ENCODE results near the gene SCFD1.
"Not testable (repeated sequence)": the region's sequence is repeated elsewhere in the genome, so short reads cannot be mapped to it uniquely, and the experiment has no call there.

Gene SCFD1

DNA sequence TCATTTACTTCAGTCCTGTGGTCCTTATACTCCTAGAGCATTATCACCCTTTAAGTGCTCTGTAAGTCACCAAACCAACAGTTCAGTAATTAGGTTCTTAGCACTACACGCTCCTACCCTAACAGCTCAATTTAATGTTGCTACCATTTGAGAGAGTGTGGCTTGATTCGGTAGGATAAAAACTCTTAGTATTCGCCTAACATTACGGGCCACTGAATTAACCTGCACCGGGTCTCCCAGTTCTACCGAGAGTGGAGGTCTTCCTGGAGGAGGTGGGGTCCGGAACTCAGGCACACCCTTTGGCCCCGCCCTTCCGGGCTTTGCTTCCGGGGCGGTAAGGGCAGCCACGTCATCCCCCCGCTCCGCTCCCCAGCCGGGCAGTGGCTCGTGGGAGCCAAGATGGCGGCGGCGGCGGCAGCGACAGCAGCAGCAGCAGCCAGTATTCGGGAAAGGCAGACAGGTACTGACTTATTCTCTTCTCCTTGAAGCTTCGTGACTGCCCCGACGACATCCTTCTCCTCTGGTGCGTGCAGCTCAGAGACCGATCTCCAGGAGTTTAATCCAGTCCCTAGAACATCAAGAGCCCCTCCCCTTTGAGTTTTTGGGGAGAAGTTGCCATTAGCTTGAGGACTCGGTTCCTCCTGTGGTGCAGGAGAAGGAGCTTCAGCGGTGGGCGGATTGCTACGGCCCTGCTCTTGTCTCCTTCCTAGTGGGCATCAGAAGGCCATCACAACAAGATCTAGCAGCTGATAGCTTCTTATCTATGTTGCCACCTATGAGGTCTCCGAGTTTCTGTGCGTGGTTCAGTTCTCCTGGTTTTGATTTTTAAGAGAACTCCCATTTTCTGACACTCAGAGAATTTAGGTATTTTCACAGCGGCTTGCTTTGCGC, at the start of gene SCFD1:
SCFD1 (plus strand) TSS at position 380 of the 891 bp plus-strand sequence; CDS start at position 400, 20 bp downstream.
- in situ Hi-C loops (cut with HindIII; ENCODE audit: low sequenced_read_pairs) = loop anchor here (5.0 kb wide), 1 partner anchor 35 kb away; no protein-coding TSS in a partner anchor

DNA sequence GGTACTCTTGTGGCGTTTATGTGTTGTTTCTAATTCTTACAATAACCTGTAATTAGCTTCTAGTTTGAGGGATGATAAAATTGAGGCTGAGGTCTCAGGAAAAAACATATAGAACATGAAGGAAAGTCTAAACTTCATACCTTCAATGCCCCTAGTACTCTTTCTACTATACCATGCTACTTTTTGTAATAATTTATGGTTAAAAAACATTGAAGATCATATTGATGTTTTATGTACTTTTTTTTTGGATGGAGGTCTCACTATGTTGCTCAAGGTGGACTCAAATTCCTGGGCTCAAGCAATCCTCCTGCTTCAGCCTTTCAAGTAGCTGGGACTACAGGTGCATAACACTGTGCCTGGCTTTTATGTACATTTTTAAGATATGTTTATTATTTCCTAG, 49.3 kb upstream of the SCFD1 start:
- in situ Hi-C loops (cut with HindIII; ENCODE audit: low sequenced_read_pairs) = no loop called here

DNA sequence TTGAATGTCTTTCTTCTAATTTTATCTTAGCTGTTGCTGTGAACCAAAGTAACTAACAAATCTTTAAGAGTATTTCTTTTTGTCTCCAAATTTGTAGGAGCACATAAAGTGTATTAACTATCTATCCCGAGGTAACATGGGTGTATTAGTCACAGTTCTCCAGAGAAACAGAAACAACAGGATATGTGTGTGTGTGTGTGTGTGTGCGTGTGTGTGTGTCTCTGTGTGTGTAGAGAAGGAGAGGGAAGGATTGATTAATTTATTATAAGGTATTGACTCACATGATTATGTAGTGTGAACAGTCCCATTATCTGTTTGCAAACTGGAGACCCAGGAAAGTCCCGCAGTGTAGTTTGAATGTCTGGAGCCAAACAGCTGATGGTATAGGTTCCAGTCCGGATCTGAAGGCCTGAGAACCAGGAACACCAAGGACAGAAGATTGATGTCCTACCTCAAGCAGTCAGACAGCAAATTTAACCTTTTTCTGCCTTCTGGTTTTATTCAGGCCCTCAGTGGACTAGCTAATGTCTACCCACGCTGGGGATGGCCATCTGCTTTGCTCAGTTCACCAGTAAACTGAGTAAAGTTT, 48.8 kb upstream of the SCFD1 start:
- in situ Hi-C loops (cut with HindIII; ENCODE audit: low sequenced_read_pairs) = no loop called here

GRCh38 chr14:30573966-30574365, 48.2 kb upstream of the SCFD1 start:
- in situ Hi-C loops (cut with HindIII; ENCODE audit: low sequenced_read_pairs) = no loop called here

DNA sequence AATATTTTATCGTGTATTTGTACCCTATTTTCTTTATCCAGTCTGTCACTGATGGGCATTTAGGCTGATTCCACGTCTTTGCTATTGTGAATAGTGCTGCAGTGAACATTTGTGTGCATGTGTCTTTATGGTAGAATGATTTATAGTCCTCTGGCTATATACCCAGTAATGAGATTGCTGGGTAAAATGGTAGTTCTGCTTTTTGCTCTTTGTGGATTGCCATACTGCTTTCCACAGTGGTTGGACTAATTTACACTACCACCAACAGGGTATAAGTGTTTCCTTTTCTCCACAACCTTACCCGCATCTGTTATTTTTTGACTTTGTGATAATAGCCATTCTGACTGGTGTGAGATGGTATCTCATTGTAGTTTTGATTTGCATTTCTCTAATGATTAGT, 47.3 kb upstream of the SCFD1 start:
- in situ Hi-C loops (cut with HindIII; ENCODE audit: low sequenced_read_pairs) = not testable (repeated sequence)

DNA sequence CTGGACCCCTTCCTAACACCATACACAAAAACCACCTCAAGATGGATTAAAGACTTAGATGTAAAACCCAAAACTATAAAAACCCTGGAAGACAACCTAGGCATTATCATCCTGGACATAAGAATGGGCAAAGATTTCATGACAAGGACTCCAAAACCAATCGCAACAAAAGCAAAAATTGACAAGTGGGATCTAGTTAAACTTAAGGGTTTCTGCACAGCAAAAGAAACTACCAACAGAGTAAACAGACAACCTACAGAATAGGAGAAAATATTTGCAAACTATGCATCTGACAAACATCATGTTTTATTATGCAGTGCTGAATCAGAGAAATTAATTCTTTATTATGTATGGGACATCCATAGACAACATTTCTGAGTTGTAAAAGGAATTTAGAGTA, 45.8 kb upstream of the SCFD1 start:
- in situ Hi-C loops (cut with HindIII; ENCODE audit: low sequenced_read_pairs) = not testable (repeated sequence)

GRCh38 chr14:30580616-30581282, 41.4 kb upstream of the SCFD1 start:
- in situ Hi-C loops (cut with HindIII; ENCODE audit: low sequenced_read_pairs) = no loop called here

DNA sequence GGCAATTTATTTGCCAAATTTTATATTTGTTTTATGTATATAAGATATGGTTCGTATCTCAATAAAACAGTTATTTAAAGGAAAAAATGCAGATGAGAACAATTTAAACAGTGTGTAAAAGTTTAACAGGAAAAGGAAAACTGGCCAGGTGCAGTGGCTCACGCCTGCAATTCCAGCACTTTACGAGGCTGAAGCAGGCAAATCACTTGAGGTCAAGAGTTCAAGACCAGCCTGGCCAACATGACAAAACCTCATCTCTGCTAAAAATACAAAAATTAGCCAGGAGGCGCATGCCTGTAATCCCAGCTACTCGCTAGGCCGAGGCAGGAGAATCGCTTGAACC, 40.9 kb upstream of the SCFD1 start:
- in situ Hi-C loops (cut with HindIII; ENCODE audit: low sequenced_read_pairs) = no loop called here

DNA sequence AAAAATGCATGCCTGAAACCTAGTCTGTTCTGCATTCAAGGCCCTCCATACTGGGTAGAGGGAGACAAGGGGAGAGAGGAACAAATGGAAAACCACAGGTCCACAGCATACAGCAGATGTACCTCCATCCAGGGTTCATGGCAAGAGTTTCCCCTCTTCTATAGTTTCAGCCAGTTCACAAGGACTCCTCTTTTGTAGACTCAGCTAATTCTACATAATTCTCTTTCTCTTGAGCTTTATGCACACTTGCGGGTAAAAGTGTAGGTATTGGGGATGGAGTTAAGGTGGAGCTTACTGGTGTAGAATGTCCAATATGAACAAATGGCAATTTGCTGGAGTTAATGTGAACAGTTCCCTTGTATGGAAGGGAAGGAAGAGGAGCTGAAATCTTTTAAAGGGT, 39.7 kb upstream of the SCFD1 start:
- in situ Hi-C loops (cut with HindIII; ENCODE audit: low sequenced_read_pairs) = no loop called here

DNA sequence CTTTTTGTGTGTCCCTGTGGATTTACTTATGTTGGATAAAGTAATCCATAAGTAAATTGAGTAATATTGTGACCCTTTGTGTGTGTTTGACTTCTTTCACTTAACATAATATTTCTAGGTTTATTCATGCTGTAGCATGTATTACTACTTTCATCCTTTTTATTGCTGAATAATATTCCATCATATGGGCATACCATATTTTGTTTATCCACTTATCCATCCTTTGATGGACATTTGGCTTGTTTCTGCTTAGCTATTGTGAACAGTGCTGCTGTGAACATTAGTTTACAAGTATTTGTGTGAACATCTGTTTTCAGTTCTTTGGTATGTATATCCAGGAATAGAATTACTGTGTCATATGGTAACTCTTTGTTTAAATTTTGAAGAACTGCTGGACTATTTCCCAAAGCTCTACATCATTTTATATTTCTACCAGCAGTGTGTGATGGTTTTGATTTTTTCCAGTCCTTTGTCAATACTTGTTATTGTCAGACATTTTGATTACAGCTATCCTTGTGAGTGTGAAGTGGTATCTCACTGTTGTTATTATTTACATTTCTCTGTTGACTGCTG, 38.0 kb upstream of the SCFD1 start:
- in situ Hi-C loops (cut with HindIII; ENCODE audit: low sequenced_read_pairs) = no loop called here

DNA sequence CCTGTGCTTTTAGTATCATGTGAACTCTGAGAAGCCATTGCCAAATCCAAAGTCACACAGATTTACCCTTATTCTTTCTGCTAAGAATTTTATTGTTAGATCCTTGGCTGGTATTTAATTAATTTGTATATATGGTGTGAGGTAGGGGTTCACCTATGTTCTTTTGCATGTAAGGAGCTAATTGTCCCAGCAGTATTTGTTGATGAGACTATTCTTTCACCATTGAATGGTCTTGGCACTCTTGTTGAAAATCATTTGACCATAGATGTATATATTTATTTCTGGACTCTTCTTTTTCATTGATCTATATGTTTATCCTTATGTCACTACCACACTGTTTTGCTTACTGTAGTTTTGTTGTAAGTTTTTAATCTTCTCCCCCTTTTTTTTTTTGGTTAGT, 36.9 kb upstream of the SCFD1 start:
- in situ Hi-C loops (cut with HindIII; ENCODE audit: low sequenced_read_pairs) = loop anchor here (5.0 kb wide), 1 partner anchor 37 kb away; the partner anchor contains the start of gene SCFD1

- in situ Hi-C loops (cut with HindIII; ENCODE audit: low sequenced_read_pairs) = loop anchor here (5.0 kb wide), 1 partner anchor 35 kb away; the partner anchor contains the start of gene SCFD1
Measured at GRCh38 chr14:30587141-30587540, 35.0 kb upstream of the SCFD1 start.

- in situ Hi-C loops (cut with HindIII; ENCODE audit: low sequenced_read_pairs) = loop anchor here (5.0 kb wide), 1 partner anchor 33 kb away; the partner anchor contains the start of gene SCFD1
Measured at GRCh38 chr14:30588873-30589272, 33.2 kb upstream of the SCFD1 start.

DNA sequence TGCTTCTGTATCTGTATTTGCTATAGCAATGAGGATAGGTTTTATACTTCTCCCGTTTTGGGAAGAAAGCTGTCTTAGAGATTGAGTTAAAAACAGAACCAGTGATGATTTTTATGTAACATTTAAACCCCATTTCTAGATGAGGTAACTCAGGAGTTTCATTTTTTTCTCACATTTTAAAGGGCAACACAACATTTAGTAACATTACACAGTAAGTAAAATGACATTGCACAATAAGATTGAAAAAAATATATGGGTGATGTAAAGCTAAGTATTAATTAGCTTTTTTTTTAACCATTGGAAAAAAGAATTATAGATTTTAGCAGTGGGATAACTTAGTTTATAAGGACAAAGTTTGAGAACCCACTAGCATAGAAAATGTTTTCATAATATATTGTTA, 25.2 kb upstream of the SCFD1 start:
- in situ Hi-C loops (cut with HindIII; ENCODE audit: low sequenced_read_pairs) = no loop called here

DNA sequence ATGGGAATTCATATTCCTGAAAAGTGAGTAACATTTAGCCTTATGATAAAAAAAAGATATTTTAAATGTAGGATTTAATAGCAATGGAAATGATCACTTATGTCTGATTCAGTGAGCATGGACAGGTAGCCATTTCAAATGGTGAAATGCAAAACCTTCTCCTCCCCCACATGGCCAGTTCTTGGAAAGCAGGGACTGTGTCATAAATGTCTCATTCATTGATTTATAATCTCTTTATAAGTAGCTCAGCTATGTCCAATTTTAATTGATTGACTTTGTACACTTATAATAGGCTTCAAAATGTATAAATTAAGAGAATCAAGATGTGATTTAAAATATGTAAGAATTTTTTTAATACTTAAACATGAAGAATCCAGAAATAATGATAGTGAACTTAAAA, 24.6 kb upstream of the SCFD1 start:
- in situ Hi-C loops (cut with HindIII; ENCODE audit: low sequenced_read_pairs) = no loop called here

DNA sequence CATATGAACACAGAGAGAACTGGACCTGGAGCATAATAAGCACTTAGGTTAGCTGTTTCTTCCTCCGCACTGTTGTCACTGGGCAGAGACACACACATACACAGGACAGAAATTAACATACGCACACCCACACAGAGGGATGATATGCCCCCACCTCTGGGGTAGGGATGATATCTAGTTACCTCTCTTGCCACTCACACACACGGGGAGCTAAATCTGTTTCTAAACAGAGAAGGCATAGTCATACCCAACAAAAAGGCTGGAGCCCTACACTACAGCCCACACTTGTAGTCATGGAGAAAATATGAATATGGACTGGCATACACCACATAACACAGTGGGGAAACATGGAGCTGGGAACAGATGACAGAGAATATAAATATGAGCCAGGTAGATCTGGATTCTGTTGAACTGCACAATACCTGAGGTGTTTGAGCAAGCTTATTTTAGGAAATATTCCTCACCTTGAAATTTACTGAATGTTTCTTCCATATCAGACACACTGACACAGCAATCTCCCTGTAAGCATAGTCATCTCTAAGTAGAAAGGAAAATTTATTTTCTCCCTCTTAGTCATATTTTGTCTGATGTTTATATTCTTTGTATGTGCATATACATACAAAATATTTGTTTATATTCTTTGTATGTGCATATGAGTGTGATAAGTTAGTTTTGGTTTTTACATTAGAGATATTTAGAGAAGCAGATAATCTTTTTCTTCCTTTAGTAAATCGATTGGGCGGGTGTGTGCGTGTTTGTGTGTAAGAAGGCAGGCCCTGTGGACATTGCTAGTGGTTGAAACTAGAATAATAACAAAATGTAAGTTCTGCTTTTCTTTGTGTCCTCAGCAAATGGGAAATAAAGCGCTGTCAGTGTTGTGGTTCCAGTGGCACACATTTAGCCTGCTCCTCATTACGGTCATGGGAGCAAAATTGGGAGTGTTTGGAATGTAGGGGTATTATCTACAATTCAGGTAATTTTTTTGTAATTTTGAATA, 20.9 kb upstream of the SCFD1 start:
- in situ Hi-C loops (cut with HindIII; ENCODE audit: low sequenced_read_pairs) = no loop called here

GRCh38 chr14:30603402-30603801, 18.7 kb upstream of the SCFD1 start:
- in situ Hi-C loops (cut with HindIII; ENCODE audit: low sequenced_read_pairs) = no loop called here

GRCh38 chr14:30604696-30605095, 17.4 kb upstream of the SCFD1 start:
- in situ Hi-C loops (cut with HindIII; ENCODE audit: low sequenced_read_pairs) = not testable (repeated sequence)

GRCh38 chr14:30607156-30607780, 14.9 kb upstream of the SCFD1 start:
- in situ Hi-C loops (cut with HindIII; ENCODE audit: low sequenced_read_pairs) = no loop called here

All from endothelial cell of hepatic sinusoid (primary cell).